Measurements from ENCODE around the gene CDC34.

- no peak for TF ChIP-seq CTCF (IDR thresholded peaks at IDR 0.05; ENCODE audit: insufficient read depth, low read length, poor library complexity, severe bottlenecking)
- no peak for TF ChIP-seq EZH2phosphoT487 (conservative IDR thresholded peaks at IDR 0.05; ENCODE audit: low read length)
These were observed 35.4 kb upstream of the CDC34 start, which contains the start of gene MADCAM1 for GRCh38 chr19:496112-496665.
